ENCODE results near the gene SENP6. TPM values are rescaled to one million over a fixed set of nuclear protein-coding genes. Genes with fewer than 3 reads are reported as not detected.

The SENP6 gene
- total RNA-seq, 1 experiment from 2014 or later = 116 TPM

GRCh38 chr6:75621846-75622245 is 20.2 kb downstream of the SENP6 start:
- Mint-ChIP-seq H3K4me1 (peaks cover 3 to 4% of the 10 kb centered on the region in 2 experiments; a peak in 1 of 4 replicates), H3K36me3 (ENCODE audit: insufficient read depth in 1 of 3, low read depth in 3 of 3) (peaks cover 14 to 61% (median 51%) of the 10 kb centered on the region in 3 experiments), H3K9me3 (peaks cover 14 to 16% of the 10 kb centered on the region in 2 experiments), H3K27me3 (ENCODE audit: low read depth) (no peaks in the 10 kb centered on the region), H3K27ac (peak overlapping the region in 2 of 3 experiments; percentile 71 to 72; a peak in 2 of 7 replicates), H3K4me3 (no peak overlapping the region)
- Histone ChIP-seq H3T11ph (ENCODE audit: low read length) (no peak overlapping the region), H3K4me2 (ENCODE audit: insufficient read depth, insufficient read length, low read length) (no peak overlapping the region), H3K4ac (ENCODE audit: low read depth, low read length) (no peak overlapping the region), H3K27ac (ENCODE audit: insufficient read length, low read depth, low read length) (no peak overlapping the region), H3K9me3 (ENCODE audit: control insufficient read depth, low read depth, low read length) (no peaks in the 10 kb centered on the region), H2BK20ac (ENCODE audit: low read depth, low read length, poor library complexity, severe bottlenecking) (no peak overlapping the region), H3K79me1 (ENCODE audit: insufficient read depth, low read depth, low read length, poor library complexity, severe bottlenecking) (peaks cover 6% of the 10 kb centered on the region), H2AK5ac (ENCODE audit: insufficient read length, low read length) (no peak overlapping the region), H3K9ac (ENCODE audit: extremely low read depth, insufficient read length, low read length) (no peak overlapping the region), H4K91ac (ENCODE audit: insufficient read length, low read depth, low read length) (no peak overlapping the region), H3K23ac (ENCODE audit: insufficient read length, low read depth, low read length) (no peak overlapping the region), H3K23me2 (ENCODE audit: insufficient read length, low read depth, low read length, poor library complexity, severe bottlenecking) (no peaks in the 10 kb centered on the region), H4K20me1 (ENCODE audit: control insufficient read depth, insufficient read depth, insufficient read length) (peaks cover under 1% of the 10 kb centered on the region), H2AFZ (ENCODE audit: low read length) (no peak overlapping the region), H4K5ac (ENCODE audit: insufficient read length, low read depth, low read length) (no peak overlapping the region), H2BK120ac (ENCODE audit: low read depth, low read length, poor library complexity, severe bottlenecking) (no peak overlapping the region), H3K56ac (ENCODE audit: insufficient read length, low read depth, low read length) (no peak overlapping the region), H2BK15ac (ENCODE audit: low read depth, low read length) (no peak overlapping the region), H3K27me3 (ENCODE audit: insufficient read depth, low read length) (no peaks in the 10 kb centered on the region), H3K18ac (ENCODE audit: insufficient read length, low read depth, low read length) (no peak overlapping the region), H2BK12ac (ENCODE audit: insufficient read length, low read depth, low read length) (no peak overlapping the region), H3K14ac (ENCODE audit: insufficient read depth, low read length) (no peak overlapping the region), H2BK5ac (ENCODE audit: insufficient read length, low read length) (no peak overlapping the region), H3K79me2 (ENCODE audit: insufficient read depth, low read length) (peaks cover 24% of the 10 kb centered on the region; the same call in 1 of the 2 replicates), H3K4me1 (ENCODE audit: insufficient read depth, low read length) (no peaks in the 10 kb centered on the region), H4K8ac (replicated peaks; ENCODE audit: insufficient read length, low read depth, low read length) (no peak overlapping the region)
- TF ChIP-seq CTCF (conservative IDR thresholded peaks at IDR 0.05) = no peak
- DNase-seq = no peak

All from H9 (cell line).